NCI-H526 treated with DMSO at 0.1 percent for 48 hours (cell line): ENCODE results near the gene PEX1.
"Not testable (repeated sequence)": the region's sequence is repeated elsewhere in the genome, so short reads cannot be mapped to it uniquely, and the experiment has no call there.

Experiments used
- DNase-seq: peaks from one replicate; lab custom pipeline; 2025; lab: John Stamatoyannopoulos, UW

Gene PEX1

DNA sequence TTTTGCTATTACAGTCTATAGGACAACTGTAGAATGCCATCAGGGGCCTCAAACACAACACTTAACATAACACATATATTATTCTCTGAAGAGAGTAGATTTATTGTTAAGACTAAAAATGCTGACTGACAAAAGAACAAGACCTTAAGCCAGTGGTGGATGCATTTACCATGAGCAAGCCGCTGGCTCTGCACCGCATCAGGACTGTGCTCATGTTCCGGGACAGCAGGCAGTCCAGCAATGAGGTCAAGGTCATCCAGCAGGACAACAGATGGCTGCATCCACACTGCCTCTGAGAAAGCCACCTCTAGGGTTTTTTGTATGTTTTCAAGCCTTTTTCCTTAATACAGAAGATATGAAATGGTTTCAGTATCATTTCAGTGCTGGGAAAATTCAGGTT lies 23.8 kb downstream of the PEX1 start:
- DNase-seq = no peak

DNA sequence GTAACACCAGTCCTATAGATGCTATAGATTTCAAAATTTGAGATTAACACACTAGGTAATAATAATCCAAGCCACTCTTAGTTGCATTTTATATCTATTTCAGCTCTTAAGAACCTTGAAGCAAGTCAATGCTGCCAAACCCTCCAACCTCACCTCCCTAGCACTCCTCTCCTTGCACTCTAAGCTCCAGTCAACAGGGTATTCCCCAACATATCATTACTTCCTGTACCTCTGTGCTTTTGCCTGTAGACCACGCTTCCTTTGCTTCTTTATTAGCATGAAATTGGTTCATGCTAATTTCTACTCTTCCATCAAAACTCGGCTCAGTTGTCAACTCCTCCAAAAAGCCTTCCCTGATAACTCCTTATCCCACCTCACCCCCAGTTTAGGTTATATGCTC lies 24.6 kb downstream of the PEX1 start:
- no peak for DNase-seq

DNA sequence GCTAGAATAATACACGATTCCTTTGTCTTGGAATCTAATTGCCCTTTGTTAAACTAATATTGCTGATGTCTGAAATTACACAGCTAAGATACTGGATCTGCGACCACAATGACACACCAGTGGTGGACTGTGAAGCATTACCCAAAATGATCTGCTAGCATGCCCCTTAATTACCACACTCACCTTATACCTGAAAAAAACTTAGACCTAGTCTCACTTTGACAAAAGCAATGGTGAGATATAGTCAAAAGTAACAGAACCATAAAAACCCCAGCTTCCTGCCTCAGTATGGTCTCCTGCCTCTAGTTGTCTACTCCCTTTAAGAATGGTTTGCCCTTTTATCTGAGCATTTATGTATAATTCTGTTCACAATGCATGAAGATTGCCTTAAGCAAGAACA lies 29.8 kb downstream of the PEX1 start:
- no peak for DNase-seq

DNA sequence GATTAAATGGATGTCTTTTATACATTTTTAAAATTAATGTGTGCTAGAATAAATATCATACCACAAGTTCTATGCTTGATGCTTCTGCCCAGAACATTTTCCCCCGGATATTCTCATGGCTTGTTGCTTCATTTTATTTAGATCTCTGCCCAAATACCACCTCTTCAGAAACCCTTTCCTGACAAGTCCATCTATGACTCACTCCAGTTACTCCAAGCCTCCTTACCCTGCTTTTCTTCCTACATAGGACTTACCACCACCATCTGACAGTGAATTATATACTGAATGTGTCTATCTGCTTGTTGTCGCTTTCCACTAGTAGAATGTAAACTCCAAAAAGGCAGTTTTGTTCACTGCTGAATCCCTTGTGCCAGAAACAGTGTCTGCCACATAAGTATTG lies 31.4 kb downstream of the PEX1 start:
- no peak for DNase-seq

DNA sequence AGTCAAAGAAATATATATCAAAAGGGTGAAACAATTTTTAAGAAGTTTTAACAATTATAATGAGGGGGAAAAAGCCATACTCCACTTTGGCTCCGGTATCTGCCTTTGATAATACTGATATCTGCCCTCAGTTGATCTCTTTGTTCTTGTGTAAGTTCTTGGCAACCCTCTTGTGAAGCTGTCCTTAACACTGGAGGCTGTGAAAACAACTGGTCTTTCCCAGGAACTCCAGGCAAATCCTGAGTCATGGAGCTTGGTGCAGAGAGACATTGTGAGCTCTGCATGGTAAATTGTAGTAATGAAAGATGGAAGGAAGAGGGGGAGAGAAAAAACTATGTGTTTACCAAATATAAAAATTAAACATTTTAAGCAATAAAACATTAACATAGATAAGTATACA lies 38.7 kb downstream of the PEX1 start:
- no peak for DNase-seq

DNA sequence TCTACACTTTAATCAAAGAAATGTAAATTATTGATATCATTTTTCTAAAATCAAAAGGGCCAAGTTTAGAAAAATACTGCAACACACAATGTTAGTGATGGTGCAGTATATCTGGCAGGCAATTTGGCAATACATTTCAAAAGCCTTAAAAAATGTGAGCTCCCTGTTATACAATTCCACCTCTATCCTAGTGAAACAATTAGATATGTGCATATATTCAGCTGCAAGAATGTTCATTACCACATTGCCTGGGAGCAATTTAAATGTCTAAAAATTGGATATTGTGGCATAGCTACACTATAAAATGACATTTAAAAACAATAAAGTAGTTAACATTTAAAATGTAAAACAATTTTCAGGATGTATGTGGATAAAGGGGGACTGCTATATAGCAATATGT lies 40.5 kb downstream of the PEX1 start:
- no peak for DNase-seq

DNA sequence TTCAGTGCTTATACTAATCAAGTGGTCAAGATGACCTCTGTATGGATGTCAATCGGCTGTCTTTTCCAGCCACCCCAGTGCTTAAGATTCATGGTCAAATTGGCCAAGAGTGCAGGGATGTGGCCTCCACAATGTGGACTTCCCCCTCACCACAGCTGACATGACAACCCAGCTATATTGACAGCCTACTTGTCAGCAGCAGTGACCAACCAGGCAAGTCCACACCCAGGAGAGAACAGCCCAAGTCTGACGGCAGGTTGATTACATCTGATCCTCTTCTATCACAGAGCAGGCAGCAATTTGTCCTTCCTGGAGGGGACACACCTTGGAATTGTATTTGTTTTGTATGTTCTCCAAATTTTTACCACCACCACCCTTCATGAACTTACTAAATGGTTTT lies 42.3 kb downstream of the PEX1 start:
- DNase-seq = no peak

DNA sequence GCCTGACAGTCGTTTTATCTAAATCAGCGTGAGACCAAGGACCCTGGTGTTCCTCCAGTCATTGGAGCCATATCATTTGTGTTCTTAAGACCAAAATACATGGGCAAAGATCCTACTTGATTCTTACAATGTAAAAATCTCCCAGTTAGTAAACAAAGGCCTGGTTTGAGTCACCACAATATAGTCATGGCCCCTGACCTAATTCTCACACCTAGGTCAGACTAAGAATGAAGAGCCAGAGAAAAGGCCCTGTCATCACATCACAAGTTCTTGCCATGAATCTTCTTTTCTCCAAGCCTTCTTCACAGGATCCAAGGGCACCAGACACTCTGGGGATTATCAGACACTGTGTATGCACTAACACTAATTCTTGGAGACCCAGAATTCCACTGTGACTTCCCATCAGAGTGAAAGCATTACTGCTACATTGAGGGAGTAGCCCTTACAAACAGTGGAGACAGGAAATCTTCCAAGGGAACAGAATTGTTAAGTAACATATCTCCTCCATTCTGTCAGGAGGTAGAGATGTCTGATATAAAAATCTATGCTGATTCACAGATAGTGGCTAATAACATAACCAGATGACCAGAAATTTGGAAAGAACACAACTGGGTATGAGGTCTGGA lies 42.9 kb downstream of the PEX1 start:
- DNase-seq = no peak

DNA sequence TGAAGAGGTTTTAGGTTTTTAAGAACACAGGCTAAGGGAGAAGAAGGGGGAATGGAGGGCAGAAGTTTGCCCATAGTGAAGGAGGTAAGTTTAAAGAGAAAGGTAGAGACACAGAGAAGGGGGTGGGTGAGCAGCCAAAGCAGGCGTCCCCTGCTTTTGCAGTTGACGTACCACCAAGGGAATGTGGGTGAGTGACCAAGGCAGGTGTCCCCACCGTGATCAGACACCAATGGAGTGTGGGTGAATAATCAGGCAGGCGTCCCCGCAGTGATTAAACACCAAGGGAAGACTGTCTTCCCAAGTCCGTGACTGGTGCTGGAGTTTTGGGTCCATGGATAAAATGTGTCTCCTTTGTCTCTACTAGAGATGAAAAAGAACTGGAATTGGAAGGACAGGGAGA lies 44.1 kb downstream of the PEX1 start:
- DNase-seq = not testable (repeated sequence)

DNA sequence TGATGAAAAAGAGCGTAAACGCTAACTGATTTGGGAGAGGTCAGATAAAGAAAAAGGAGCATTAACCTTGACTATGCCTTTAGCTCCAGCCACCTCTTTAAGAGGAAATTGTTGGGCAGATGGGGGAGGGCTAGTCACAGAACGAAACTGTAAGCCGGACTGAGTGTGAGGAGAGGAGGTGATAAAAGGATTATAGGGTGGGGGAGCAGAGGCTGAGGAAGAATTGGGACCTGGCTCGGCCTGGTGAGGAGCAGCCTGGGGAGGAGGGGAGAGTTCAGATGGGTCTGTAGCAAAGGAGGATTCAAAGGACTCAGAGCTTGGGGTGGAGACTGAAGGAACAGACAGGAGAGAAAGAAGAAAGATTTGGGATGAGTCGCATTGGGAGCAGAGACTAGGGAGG lies 44.7 kb downstream of the PEX1 start:
- not testable (repeated sequence) for DNase-seq

DNA sequence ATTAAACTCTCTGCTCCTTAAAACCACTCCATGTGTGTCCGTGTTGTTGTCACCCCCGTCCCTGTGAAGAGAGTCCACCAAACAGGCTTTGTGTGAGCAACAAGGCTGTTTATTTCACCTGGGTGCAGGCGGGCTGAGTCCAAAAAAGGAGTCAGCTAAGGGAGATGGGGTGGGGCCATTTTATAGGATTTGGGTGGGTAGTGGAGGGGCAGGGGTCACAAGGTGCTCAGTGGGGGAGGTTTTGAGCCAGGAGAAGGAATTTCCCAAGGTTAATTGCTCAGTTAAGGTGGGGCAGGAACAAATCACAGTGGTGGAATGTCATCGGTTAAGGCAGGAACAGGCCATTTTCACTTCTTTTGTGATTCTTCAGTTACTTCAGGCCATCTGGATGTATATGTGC lies 49.2 kb downstream of the PEX1 start:
- DNase-seq = not testable (repeated sequence)

DNA sequence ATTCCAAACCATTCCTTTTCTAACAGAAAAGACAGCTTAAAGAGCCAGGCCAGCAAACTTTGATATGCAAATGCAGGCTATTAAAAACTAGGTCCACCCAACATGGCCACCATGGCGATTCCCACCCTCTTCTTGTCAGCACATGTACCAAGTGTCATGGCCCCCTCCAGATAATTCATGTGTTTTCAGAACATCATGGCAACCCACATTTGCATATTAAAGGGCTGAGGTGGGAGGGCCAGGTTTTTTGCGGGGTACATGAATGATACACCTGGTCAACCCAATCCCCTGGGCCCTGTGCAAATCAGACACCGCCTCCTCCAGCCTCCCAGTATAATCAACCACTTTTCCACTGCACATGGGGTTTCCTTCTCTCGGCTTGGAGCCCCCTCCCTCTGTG lies 49.6 kb downstream of the PEX1 start:
- no peak for DNase-seq

DNA sequence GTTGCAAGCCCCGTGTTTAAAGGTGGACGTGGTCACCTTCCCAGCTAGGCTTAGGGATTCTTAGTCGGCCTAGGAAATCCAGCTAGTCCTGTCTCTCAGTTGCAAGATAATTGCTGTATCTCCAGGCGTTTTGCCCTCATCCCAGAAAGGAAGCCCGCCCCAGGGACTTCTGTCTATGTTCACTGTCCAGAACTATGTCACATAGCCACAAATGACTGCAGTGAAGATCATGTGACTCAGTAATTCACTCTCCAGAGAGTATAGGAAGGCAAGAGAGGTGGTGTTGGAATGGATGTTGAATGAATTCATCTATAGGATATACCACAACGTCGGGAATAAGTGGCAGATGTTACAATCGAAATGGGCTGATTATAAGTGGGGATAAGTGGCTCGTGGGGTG lies 50.2 kb downstream of the PEX1 start:
- DNase-seq = no peak

DNA sequence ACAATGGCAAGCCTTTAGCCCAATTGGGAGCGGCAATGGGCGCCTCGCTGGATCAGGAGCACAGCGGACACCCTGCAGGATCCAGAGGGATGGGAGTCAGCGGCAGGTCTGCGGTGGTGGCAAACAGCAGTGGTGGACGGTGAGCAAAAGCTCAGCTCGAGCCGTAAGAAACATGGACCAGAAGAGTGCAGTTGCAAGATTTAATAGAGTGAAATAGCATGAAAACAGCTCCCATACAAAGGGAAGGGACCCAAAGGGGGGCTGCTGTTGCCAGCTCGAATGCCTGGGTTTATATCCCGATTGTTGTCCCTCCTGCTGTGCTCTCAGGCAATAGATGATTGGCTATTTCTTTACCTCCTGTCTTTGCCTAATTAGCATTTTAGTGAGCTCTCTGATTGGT lies 50.6 kb downstream of the PEX1 start, which contains the start of gene ERVW-1:
TSS of gene ERVW-1 (minus strand) at position 266 of the 400 bp plus-strand sequence. CDS start 7,565 bp downstream, outside the sequence.
- DNase-seq = not testable (repeated sequence)

DNA sequence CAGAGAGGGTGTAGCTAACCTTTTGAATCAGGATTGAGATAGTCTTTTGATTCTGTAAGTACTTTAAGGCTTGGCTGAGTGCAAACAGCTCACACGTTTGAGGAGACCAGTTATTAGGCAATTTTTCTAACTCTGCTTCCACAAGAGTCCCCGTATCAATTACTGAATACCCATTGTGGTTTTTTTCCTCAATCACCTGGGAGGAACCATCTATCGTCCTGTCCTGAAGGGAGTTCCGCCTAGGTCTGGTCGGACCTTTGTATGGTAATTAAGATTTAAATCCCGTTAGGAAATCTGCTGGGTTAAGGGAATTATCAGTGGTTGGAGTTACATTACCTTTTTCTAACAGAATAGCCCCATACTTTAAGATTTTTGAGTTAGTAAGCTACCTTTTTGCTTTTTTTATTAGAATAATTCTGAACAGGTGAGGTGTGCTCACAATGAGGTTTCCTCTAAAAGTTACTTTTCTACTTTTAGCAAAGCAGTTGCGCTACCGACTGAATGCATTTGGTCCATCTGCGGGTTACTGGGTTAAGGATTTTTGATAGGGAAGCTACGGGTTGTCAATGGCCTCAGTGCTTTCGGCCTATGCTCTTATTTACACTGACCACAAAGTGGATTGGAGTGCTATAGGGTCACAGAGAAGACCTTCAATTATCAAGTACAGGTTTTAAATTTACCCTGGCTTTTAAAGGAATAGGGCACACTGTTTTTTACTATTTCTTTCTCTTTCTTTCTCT lies 52.3 kb downstream of the PEX1 start:
- DNase-seq = not testable (repeated sequence)

DNA sequence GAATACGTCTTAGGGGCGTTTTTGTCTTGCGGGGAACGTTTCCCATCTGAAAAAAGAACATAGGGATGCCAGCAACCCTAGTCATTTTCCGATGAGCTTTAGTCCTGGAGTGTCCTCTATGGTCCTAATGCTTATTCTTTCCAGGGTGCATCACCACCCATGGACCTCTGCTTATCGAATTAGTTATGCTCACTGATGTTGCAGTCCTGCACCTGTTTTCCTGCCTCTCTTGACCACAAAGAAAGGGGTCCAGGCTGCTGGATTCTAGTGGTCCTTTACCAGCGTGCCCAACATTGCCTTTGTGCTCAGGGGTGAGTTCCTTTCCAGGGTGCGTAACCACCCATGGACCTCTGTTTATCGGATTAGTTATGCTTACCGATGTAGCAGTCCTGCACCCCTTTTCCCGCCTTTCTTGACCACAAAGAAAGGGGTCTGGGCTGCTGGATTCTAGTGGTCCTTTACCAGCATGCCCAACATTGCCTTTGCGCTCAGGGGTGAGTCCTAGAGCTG lies 53.0 kb downstream of the PEX1 start:
- DNase-seq = not testable (repeated sequence)

DNA sequence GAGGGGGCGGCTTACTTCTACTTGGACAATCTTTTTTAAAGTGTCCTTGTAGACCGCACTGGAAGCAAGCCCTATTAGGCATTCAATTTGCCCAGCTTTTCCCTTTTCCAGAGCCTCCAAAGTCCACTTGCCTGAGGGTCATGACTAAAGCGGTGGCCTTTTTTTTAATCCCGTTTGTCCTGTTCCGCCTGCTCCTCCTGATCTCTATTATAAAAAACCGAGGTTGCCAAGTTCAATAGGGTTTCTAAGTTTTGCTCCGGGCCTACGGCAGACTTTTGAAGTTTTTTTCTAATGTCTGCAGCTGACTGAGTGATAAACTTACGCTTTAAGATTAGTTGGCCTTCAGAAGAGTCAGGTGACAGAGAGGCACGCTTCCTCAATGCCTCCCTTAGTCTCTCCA lies 54.3 kb downstream of the PEX1 start:
- not testable (repeated sequence) for DNase-seq

DNA sequence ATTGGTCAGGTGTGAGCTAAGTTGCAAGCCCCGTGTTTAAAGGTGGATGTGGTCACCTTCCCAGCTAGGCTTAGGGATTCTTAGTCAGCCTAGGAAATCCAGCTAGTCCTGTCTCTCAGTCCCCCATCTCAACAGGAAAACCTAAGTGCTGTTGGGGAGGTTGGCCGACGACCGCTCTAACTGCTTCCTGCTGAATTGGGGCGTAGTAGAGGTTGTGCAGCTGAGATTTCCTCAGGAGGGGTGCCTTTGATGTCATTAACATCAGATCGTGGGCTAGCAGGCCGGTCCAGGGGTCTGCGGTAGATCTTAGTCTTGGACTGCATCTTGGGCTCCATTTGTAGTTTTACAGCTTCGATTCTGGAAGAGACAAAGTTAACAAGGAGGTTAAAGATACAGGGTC lies 59.7 kb downstream of the PEX1 start:
- not testable (repeated sequence) for DNase-seq

DNA sequence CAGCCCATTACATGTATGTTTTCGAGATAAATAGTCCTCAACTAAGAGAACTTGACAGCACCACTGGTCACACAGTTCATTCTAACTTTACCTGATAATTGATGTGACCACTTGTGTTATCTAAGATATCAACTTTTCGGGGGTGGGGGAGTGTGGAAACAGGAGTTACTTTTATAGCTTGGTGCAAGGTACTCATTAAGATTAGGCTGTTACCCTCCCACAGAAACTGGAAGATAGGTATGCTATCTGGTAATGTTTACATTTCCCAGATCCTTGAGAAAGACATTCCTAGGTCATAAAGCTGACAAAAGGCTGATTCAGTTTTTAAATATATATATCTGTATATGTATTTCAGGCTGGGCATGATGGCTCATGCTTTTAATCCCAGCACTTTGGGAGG lies 61.6 kb downstream of the PEX1 start:
- no peak for DNase-seq

DNA sequence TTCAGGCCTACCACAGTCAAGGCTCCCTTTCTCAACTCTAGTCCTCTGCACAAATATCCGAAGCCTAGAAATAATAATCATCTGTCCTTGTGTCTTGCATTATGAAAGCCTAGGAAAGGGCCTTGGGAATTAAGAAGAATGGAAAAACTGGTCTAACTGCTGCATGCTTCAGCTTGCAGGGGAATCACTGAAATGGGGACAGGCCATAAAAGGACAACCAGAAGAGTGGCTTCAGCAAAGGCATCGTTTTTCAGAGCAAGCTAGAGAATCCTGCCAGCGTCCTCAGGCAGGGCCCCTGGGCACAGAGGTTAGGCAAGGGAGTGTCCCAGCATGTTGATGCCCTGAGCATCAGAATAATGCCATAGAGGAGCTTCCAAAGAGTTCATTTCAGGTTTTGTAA lies 63.8 kb downstream of the PEX1 start:
- no peak for DNase-seq

DNA sequence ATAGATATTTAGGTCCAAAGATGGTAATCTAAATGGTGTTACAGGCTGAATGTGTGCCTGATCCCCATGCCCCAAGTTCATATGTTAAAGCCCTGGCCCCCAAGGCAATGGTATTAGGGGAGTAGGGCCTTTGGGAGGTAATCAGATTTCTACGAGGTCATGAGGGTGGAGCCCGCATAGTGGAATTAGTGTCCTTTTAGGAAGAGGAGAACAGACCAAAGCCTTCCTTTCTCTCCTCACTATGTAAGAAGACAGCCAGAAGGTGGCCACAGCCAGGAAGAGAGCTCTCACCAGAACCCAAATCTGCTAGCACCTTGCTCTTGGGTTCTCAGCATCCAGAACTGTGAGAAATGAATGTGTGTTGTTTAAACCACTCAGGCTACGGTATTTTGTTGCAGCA lies 65.8 kb downstream of the PEX1 start:
- DNase-seq = no peak

DNA sequence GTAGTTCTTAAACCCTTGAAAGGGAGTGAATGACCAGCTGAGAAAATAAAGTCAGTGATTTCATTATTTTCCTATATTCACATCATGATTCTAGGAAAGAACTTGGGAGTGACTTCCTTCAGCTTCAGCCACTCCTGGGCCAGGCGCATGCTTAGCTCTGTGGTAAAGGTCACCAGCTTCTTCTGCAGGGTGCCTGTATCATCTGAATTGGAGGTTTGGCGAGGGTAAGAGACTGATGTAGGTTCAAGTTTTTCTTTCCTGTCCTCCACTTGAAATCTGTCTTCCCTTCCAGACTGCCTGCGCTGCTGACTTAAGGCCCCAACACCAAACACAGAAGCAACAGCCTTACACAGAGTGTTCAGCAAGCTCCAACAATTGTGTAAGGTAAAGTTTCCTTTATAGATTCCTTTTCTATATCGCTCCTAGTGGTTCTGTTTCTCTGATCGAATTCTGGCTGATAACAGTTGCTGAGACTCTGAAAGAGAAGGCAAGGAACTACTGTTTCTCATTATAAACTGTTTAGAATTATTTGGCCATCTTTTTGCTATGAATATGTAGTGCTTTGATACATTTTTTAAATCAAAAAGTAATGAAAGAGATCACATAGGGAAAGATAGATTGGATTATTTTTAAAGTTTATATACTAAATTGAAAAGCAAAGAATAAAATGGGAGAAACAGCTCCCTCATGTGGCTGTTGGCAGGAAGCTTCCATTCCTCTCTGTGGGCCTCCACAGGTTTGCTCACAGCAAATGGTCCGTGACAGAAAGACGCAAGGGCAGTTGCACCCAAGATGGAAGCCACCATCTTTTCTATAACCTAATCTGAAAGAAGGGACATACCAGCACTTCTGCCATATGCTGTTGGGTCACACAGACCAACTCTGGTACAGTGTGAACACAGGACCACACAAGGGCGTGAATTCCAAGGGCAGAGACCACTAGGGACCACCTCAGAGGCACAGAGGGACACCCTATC lies 67.0 kb downstream of the PEX1 start:
- DNase-seq = peak; percentile 50
